Ishikawa (cell line): ENCODE results near the gene SINHCAF.

Experiments
- CEBPB ChIP-seq: IDR thresholded peaks from 2 replicates; pipeline ENCODE4 v1.6.1; 2012
- CREB1 ChIP-seq: IDR thresholded peaks from 2 replicates; pipeline ENCODE4 v1.6.1; 2012; ENCODE audit warnings: low read depth
- EGR1 ChIP-seq: IDR thresholded peaks from 2 replicates; pipeline ENCODE4 v1.6.1; 2012
- EP300 ChIP-seq: IDR thresholded peaks from 2 replicates; pipeline ENCODE4 v1.6.1; 2012; ENCODE audit warnings: borderline replicate concordance
- FOXM1 ChIP-seq: IDR thresholded peaks from 2 replicates; pipeline ENCODE4 v1.6.1; 2012; ENCODE audit warnings: low read depth, borderline replicate concordance
- NFIC ChIP-seq: IDR thresholded peaks from 2 replicates; pipeline ENCODE4 v1.6.1; 2012
- RAD21 ChIP-seq: IDR thresholded peaks from 2 replicates; pipeline ENCODE4 v1.6.1; 2012; ENCODE audit warnings: low read depth
- TAF1 ChIP-seq: IDR thresholded peaks from 2 replicates; pipeline ENCODE4 v1.6.1; 2012; ENCODE audit warnings: low read depth, mild to moderate bottlenecking
- TCF12 ChIP-seq: IDR thresholded peaks from 2 replicates; pipeline ENCODE4 v1.6.1; 2012; ENCODE audit warnings: low read depth
- TEAD4 ChIP-seq: IDR thresholded peaks from 2 replicates; pipeline ENCODE4 v1.6.1; 2012
- YY1 ChIP-seq: IDR thresholded peaks from 2 replicates; pipeline ENCODE4 v1.6.1; 2012; ENCODE audit warnings: low read depth
- ZBTB7A ChIP-seq: IDR thresholded peaks from 2 replicates; pipeline ENCODE4 v1.6.1; 2012; ENCODE audit warnings: low read depth
- TF ChIP-seq, protein P1 (sequence below): IDR thresholded peaks from 2 replicates; pipeline ENCODE4 v1.6.1; 2012; ENCODE audit warnings: low read depth, mild to moderate bottlenecking
- TF ChIP-seq, protein P2 (sequence below): IDR thresholded peaks from 2 replicates; pipeline ENCODE4 v1.6.1; 2012
- TF ChIP-seq, protein P3 (sequence below): IDR thresholded peaks from 2 replicates; pipeline ENCODE4 v1.6.1; 2012

The SINHCAF gene, protein sequence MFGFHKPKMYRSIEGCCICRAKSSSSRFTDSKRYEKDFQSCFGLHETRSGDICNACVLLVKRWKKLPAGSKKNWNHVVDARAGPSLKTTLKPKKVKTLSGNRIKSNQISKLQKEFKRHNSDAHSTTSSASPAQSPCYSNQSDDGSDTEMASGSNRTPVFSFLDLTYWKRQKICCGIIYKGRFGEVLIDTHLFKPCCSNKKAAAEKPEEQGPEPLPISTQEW

DNA sequence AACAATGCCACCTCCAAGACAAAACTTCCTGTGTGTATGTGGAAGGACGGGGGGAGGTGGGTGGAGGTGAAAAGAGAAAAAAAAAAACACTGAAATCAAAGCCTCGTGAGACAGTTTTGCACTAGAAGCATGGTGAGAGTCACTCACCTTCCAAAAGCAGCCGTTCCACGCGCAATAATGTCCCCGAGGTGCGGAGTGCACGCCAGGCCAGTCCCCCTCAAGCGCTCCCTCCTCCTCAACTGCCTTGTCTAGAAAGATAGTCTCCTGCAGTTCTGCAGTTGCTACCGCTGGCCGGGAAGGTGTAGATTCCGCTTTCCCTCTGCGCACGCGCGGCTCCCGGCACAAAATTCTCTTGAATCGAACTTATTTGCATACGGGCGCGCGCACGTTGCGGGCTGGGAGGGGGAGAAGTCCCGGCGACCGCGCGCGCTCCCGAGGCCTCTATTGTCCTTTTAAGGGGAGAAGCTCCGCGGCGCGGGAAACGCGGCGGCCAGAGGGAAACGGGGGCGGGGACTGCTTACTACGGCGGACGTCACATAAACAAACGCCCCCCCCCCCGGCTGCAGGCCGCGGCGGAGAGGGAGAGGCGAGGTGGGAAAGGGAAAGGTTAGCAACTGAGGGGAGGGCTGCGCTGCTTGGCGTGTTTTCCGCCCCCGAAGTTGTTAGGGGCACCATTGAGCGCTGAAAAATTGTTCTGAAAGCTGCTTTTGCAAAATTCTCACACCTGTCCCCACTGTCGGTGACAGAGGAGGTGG, at the start of gene SINHCAF:
SINHCAF (minus strand) TSS at position 274 of the 755 bp plus-strand sequence. CDS start 27,946 bp downstream, outside the sequence.
- TF ChIP-seq CEBPB (no peak), TCF12 (peak; percentile 8; the same call in 1 of the 2 replicates), TAF1 (peak; percentile 88), FOXM1 (0 out of 2 replicates have a peak, but pooled peaks have one; percentile 34), TEAD4 (0 out of 2 replicates have a peak, but pooled peaks have one; percentile 2), RAD21 (no peak), EGR1 (peak; percentile 61), ZBTB7A (0 out of 2 replicates have a peak, but pooled peaks have one; percentile 16), YY1 (0 out of 2 replicates have a peak, but pooled peaks have one; percentile 21), NFIC (no peak), CREB1 (peak; percentile 75), EP300 (peak; percentile 54)
- TF ChIP-seq, protein P1, sequence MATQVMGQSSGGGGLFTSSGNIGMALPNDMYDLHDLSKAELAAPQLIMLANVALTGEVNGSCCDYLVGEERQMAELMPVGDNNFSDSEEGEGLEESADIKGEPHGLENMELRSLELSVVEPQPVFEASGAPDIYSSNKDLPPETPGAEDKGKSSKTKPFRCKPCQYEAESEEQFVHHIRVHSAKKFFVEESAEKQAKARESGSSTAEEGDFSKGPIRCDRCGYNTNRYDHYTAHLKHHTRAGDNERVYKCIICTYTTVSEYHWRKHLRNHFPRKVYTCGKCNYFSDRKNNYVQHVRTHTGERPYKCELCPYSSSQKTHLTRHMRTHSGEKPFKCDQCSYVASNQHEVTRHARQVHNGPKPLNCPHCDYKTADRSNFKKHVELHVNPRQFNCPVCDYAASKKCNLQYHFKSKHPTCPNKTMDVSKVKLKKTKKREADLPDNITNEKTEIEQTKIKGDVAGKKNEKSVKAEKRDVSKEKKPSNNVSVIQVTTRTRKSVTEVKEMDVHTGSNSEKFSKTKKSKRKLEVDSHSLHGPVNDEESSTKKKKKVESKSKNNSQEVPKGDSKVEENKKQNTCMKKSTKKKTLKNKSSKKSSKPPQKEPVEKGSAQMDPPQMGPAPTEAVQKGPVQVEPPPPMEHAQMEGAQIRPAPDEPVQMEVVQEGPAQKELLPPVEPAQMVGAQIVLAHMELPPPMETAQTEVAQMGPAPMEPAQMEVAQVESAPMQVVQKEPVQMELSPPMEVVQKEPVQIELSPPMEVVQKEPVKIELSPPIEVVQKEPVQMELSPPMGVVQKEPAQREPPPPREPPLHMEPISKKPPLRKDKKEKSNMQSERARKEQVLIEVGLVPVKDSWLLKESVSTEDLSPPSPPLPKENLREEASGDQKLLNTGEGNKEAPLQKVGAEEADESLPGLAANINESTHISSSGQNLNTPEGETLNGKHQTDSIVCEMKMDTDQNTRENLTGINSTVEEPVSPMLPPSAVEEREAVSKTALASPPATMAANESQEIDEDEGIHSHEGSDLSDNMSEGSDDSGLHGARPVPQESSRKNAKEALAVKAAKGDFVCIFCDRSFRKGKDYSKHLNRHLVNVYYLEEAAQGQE: no peak
- TF ChIP-seq, protein P2, sequence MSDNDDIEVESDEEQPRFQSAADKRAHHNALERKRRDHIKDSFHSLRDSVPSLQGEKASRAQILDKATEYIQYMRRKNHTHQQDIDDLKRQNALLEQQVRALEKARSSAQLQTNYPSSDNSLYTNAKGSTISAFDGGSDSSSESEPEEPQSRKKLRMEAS: peak; percentile 78
- TF ChIP-seq, protein P3, sequence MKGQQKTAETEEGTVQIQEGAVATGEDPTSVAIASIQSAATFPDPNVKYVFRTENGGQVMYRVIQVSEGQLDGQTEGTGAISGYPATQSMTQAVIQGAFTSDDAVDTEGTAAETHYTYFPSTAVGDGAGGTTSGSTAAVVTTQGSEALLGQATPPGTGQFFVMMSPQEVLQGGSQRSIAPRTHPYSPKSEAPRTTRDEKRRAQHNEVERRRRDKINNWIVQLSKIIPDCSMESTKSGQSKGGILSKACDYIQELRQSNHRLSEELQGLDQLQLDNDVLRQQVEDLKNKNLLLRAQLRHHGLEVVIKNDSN: peak; percentile 20; the same call in 1 of the 2 replicates

DNA sequence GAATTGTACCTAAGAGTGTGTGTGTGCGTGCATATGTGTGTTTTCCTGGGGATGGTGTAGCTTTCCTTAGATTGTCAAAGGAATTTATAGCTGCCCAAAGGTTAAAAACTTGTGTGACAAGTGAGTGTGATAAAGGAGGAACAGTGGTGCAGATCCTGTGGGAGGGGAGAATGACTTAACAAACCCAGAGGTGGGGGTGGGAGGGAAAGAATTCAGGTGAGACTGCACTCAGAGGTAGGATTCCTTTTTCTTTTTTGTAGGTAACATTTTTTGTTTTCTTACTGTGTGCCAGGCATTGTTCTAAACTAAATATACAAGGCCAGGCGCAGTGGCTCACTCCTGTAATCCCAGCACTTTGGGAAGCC, 45.3 kb upstream of the SINHCAF start:
- TF ChIP-seq, protein P1: no peak
- no peak for TF ChIP-seq TEAD4
- no peak for TF ChIP-seq YY1
- TF ChIP-seq, protein P2: no peak
- no peak for TF ChIP-seq CEBPB
- no peak for TF ChIP-seq RAD21
- TF ChIP-seq TAF1: no peak
- no peak for TF ChIP-seq ZBTB7A

DNA sequence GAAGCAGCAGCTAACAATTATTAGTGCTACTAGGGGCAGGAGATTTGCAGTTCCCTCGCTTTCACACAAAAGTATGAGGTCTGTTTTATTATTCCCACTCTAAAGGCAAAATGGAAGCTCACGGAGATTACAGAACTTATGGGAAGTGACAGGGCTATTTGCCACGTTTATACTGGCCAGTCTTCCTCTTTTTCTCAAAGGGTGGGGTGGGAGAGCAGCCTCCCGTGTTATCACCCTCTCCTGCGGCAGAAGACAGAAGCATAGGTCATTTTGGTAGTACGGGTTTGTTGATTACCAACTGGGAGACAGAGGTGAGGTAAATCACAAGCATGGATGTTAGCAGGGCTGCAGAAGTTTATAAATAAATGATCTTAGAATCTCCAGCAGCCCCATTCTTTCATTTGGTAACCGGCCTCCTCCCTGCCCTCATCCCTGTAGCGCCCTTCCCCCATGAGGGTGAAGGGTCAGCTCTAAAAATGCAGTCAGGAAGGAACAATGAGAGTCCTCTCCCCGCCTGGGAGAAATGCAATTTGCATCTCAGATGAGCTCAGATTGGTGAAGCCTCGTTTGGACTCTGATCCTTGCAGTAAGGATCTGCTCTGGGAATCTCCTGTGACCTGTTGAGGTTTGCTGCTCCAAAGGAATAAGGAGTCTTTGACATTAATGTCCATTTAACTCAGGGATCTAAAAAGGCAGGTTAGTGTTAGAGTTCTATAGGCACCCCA, 44.7 kb upstream of the SINHCAF start:
- no peak for TF ChIP-seq YY1
- TF ChIP-seq, protein P1: no peak
- TF ChIP-seq CREB1: no peak
- TF ChIP-seq FOXM1: no peak

DNA sequence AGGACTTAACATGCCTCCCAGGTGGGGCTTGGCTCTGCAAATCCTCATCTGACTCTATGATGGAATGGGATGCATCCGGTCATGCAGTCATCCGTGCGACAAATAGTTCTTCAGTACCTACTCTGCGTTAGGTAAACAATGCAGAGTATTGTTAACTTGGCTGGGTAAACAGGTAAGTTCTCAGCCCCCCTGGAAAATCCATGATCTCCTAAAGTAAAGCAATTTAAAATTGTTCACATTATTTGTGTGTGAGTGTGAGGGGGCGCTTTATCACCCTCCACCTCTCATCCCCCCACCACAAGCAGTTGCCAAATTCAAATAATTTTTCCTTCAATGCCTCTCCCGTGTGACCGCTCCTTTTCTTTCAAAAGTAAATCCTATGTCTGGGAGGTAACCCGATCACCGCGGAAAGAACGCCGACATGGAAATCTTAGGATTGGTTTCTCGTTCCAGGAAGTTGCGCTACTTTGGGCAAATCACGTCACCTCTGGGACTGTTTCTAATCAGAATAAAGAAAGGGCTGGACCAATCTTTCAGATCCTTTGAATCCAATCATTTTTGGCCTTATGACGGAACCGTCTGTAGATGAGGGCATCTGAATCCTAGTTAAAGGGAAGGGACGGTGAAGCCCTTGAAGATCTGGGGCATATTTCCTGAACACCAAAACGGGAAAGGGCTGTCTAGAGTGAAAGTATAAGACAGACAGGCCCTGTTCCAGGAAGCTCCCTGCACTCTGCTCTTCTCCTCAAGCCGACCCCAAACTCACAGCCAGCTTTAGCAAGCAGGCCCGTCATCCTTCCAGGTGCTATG, 44.0 kb upstream of the SINHCAF start:
- TF ChIP-seq NFIC (no peak), FOXM1 (peak; percentile 56; the same call in 1 of the 2 replicates), TEAD4 (peak; percentile 24; the same call in 1 of the 2 replicates), TCF12 (0 out of 2 replicates have a peak, but pooled peaks have one; percentile 40), EP300 (no peak), CEBPB (no peak), ZBTB7A (no peak), CREB1 (no peak), RAD21 (no peak; the same call in 1 of the 2 replicates), YY1 (no peak), EGR1 (no peak), TAF1 (no peak)
- TF ChIP-seq, protein P2: no peak
- TF ChIP-seq, protein P1: no peak
- TF ChIP-seq, protein P3: no peak
